HEK293 (cell line): ENCODE data around the gene SHE.

Source experiments
- KLF16 ChIP-seq: fragments of 450-650 bp; formaldehyde crosslinking; IDR thresholded peaks from 2 replicates; pipeline ENCODE4 v1.5.1; 2017; ENCODE audit warnings: missing biosample characterization, missing genetic modification characterization
- SETDB1 ChIP-seq: IDR thresholded peaks from one replicate; pipeline ENCODE4 v1.6.1; 2017; ENCODE audit warnings: mild to moderate bottlenecking, low read length, moderate library complexity, mixed read lengths; ENCODE audit not compliant: insufficient read length
- SP3 ChIP-seq: fragments of 450-650 bp; formaldehyde crosslinking; IDR thresholded peaks from 2 replicates; pipeline ENCODE4 v1.5.1; 2016; ENCODE audit warnings: missing biosample characterization, missing genetic modification characterization
- SP7 ChIP-seq: fragments of 450-650 bp; formaldehyde crosslinking; IDR thresholded peaks from 2 replicates; pipeline ENCODE4 v1.5.1; 2016; ENCODE audit warnings: missing biosample characterization, missing genetic modification characterization
- TRIM28 ChIP-seq: IDR thresholded peaks from 2 replicates; pipeline ENCODE4 v1.6.1; 2011; ENCODE audit warnings: low read length, control low read depth, borderline replicate concordance
- ZBTB1 ChIP-seq: fragments of 450-650 bp; formaldehyde crosslinking; IDR thresholded peaks from 2 replicates; pipeline ENCODE4 v1.5.1; 2016; ENCODE audit warnings: missing biosample characterization, missing genetic modification characterization
- ZBTB17 ChIP-seq: fragments of 450-650 bp; formaldehyde crosslinking; IDR thresholded peaks from 2 replicates; pipeline ENCODE4 v1.5.1; 2016; ENCODE audit warnings: missing biosample characterization, missing genetic modification characterization
- ZNF10 ChIP-seq: fragments of 450-650 bp; formaldehyde crosslinking; IDR thresholded peaks from 2 replicates; pipeline ENCODE4 v1.5.1; 2017; ENCODE audit warnings: missing biosample characterization, missing genetic modification characterization
- ZNF16 ChIP-seq: fragments of 450-650 bp; formaldehyde crosslinking; IDR thresholded peaks from 2 replicates; pipeline ENCODE4 v1.5.1; 2016; ENCODE audit warnings: low read depth, missing biosample characterization, missing genetic modification characterization
- ZNF175 ChIP-seq: fragments of 450-650 bp; formaldehyde crosslinking; IDR thresholded peaks from 2 replicates; pipeline ENCODE4 v1.5.1; 2016; ENCODE audit warnings: missing biosample characterization, missing genetic modification characterization
- ZNF2 ChIP-seq: fragments of 450-650 bp; formaldehyde crosslinking; IDR thresholded peaks from 2 replicates; pipeline ENCODE4 v1.5.1; 2016; ENCODE audit warnings: missing biosample characterization, missing genetic modification characterization
- ZNF221 ChIP-seq: fragments of 450-650 bp; formaldehyde crosslinking; IDR thresholded peaks from 2 replicates; pipeline ENCODE4 v1.5.1; 2017; ENCODE audit warnings: missing biosample characterization, missing genetic modification characterization, borderline replicate concordance
- ZNF335 ChIP-seq: fragments of 450-650 bp; formaldehyde crosslinking; conservative IDR thresholded peaks from 2 replicates; pipeline ENCODE4 v1.5.1; 2016; ENCODE audit warnings: missing biosample characterization, missing genetic modification characterization
- ZNF37A ChIP-seq: fragments of 450-650 bp; IDR thresholded peaks from 2 replicates; pipeline ENCODE4 v1.5.1; 2018; ENCODE audit warnings: missing biosample characterization, missing genetic modification characterization
- ZNF449 ChIP-seq: fragments of 450-650 bp; formaldehyde crosslinking; IDR thresholded peaks from 2 replicates; pipeline ENCODE4 v1.5.1; 2017; ENCODE audit warnings: missing biosample characterization, mild to moderate bottlenecking, missing genetic modification characterization, moderate library complexity
- ZNF473 ChIP-seq: fragments of 450-650 bp; formaldehyde crosslinking; IDR thresholded peaks from 2 replicates; pipeline ENCODE4 v1.5.1; 2017; ENCODE audit warnings: missing biosample characterization, missing genetic modification characterization
- ZNF501 ChIP-seq: fragments of 450-650 bp; formaldehyde crosslinking; IDR thresholded peaks from 2 replicates; pipeline ENCODE4 v1.5.1; 2016; ENCODE audit warnings: missing biosample characterization, missing genetic modification characterization
- ZNF585B ChIP-seq: fragments of 450-650 bp; formaldehyde crosslinking; IDR thresholded peaks from 2 replicates; pipeline ENCODE4 v1.5.1; 2016; ENCODE audit warnings: missing biosample characterization, missing genetic modification characterization
- ZNF707 ChIP-seq: fragments of 450-650 bp; formaldehyde crosslinking; IDR thresholded peaks from 2 replicates; pipeline ENCODE4 v1.5.1; 2016; ENCODE audit warnings: missing biosample characterization, missing genetic modification characterization
- ZNF830 ChIP-seq: fragments of 450-650 bp; IDR thresholded peaks from 2 replicates; pipeline ENCODE4 v1.5.0; 2018; ENCODE audit warnings: missing biosample characterization, missing genetic modification characterization, low read depth, mild to moderate bottlenecking, moderate library complexity
- TF ChIP-seq, protein P1 (sequence below): fragments of 450-650 bp; formaldehyde crosslinking; conservative IDR thresholded peaks from 2 replicates; pipeline ENCODE4 v1.5.1; 2016; ENCODE audit warnings: low read depth, missing biosample characterization, missing genetic modification characterization
- TF ChIP-seq, protein P2 (sequence below): fragments of 450-650 bp; formaldehyde crosslinking; optimal IDR thresholded peaks from 2 replicates; pipeline ENCODE3; 2016; ENCODE audit warnings: missing biosample characterization, mild to moderate bottlenecking, missing genetic modification characterization
- TF ChIP-seq, protein P3 (sequence below): fragments of 450-650 bp; formaldehyde crosslinking; IDR thresholded peaks from 2 replicates; pipeline ENCODE4 v1.5.1; 2017; ENCODE audit warnings: missing biosample characterization, missing genetic modification characterization
- TF ChIP-seq, protein P4 (sequence below): sonication (generic); formaldehyde crosslinking; IDR thresholded peaks from 2 replicates; pipeline ENCODE4 v1.8.1; 2022; ENCODE audit warnings: mild to moderate bottlenecking, moderate library complexity, missing genetic modification reagents

The SHE gene

GRCh38 chr1:154479764-154480421 lies 22.3 kb downstream of the SHE start (continued):
- peak; percentile 70 for TF ChIP-seq ZBTB17 (tag by site-specific recombination)
- TF ChIP-seq, protein P1, sequence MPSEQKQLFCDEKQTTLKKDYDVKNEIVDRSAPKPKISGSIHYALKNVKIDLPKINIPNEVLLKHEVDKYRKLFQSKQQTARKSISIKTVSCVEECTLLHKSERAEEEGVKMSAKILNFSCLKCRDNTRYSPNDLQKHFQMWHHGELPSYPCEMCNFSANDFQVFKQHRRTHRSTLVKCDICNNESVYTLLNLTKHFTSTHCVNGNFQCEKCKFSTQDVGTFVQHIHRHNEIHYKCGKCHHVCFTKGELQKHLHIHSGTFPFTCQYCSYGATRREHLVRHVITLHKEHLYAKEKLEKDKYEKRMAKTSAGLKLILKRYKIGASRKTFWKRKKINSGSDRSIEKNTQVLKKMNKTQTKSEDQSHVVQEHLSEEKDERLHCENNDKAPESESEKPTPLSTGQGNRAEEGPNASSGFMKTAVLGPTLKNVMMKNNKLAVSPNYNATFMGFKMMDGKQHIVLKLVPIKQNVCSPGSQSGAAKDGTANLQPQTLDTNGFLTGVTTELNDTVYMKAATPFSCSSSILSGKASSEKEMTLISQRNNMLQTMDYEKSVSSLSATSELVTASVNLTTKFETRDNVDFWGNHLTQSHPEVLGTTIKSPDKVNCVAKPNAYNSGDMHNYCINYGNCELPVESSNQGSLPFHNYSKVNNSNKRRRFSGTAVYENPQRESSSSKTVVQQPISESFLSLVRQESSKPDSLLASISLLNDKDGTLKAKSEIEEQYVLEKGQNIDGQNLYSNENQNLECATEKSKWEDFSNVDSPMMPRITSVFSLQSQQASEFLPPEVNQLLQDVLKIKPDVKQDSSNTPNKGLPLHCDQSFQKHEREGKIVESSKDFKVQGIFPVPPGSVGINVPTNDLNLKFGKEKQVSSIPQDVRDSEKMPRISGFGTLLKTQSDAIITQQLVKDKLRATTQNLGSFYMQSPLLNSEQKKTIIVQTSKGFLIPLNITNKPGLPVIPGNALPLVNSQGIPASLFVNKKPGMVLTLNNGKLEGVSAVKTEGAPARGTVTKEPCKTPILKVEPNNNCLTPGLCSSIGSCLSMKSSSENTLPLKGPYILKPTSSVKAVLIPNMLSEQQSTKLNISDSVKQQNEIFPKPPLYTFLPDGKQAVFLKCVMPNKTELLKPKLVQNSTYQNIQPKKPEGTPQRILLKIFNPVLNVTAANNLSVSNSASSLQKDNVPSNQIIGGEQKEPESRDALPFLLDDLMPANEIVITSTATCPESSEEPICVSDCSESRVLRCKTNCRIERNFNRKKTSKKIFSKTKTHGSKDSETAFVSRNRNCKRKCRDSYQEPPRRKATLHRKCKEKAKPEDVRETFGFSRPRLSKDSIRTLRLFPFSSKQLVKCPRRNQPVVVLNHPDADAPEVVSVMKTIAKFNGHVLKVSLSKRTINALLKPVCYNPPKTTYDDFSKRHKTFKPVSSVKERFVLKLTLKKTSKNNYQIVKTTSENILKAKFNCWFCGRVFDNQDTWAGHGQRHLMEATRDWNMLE (tag by site-specific recombination) = 0 out of 2 replicates have a peak, but pooled peaks have one; percentile 28
- TF ChIP-seq ZNF501 = no peak
- TF ChIP-seq, protein P2, sequence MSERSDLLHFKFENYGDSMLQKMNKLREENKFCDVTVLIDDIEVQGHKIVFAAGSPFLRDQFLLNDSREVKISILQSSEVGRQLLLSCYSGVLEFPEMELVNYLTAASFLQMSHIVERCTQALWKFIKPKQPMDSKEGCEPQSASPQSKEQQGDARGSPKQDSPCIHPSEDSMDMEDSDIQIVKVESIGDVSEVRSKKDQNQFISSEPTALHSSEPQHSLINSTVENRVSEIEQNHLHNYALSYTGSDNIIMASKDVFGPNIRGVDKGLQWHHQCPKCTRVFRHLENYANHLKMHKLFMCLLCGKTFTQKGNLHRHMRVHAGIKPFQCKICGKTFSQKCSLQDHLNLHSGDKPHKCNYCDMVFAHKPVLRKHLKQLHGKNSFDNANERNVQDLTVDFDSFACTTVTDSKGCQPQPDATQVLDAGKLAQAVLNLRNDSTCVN = no peak
- TF ChIP-seq ZNF16 (tag by site-specific recombination) = no peak
- no peak for TF ChIP-seq KLF16 (tag by site-specific recombination)
- TF ChIP-seq, protein P3, sequence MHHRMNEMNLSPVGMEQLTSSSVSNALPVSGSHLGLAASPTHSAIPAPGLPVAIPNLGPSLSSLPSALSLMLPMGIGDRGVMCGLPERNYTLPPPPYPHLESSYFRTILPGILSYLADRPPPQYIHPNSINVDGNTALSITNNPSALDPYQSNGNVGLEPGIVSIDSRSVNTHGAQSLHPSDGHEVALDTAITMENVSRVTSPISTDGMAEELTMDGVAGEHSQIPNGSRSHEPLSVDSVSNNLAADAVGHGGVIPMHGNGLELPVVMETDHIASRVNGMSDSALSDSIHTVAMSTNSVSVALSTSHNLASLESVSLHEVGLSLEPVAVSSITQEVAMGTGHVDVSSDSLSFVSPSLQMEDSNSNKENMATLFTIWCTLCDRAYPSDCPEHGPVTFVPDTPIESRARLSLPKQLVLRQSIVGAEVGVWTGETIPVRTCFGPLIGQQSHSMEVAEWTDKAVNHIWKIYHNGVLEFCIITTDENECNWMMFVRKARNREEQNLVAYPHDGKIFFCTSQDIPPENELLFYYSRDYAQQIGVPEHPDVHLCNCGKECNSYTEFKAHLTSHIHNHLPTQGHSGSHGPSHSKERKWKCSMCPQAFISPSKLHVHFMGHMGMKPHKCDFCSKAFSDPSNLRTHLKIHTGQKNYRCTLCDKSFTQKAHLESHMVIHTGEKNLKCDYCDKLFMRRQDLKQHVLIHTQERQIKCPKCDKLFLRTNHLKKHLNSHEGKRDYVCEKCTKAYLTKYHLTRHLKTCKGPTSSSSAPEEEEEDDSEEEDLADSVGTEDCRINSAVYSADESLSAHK (tag by site-specific recombination) = no peak
- TF ChIP-seq ZNF221 (tag by site-specific recombination) = no peak
- no peak for TF ChIP-seq ZNF585B (tag by site-specific recombination)
- no peak for TF ChIP-seq ZNF175 (tag by site-specific recombination)
- TF ChIP-seq ZNF449 (tag by site-specific recombination) = peak; percentile 49; the same call in 1 of the 2 replicates
- no peak for TF ChIP-seq SETDB1
- TF ChIP-seq ZNF473 (tag by site-specific recombination) = no peak
- peak; percentile 22; the same call in 1 of the 2 replicates for TF ChIP-seq SP7 (tag by site-specific recombination)
- TF ChIP-seq ZNF37A = no peak
- peak; percentile 69 for TF ChIP-seq ZNF335 (tag by site-specific recombination)
- TF ChIP-seq ZNF830 (tag by site-specific recombination) = no peak
- no peak for TF ChIP-seq ZBTB1 (tag by site-specific recombination)
- no peak for TF ChIP-seq ZNF707 (tag by site-specific recombination)
- TF ChIP-seq ZNF10 (tag by site-specific recombination) = no peak
- TF ChIP-seq ZNF2 (tag by site-specific recombination) = peak; percentile 79
- TF ChIP-seq TRIM28 = 0 out of 2 replicates have a peak, but pooled peaks have one; percentile 36
- no peak for TF ChIP-seq SP3 (tag by site-specific recombination)
- TF ChIP-seq, protein P4, sequence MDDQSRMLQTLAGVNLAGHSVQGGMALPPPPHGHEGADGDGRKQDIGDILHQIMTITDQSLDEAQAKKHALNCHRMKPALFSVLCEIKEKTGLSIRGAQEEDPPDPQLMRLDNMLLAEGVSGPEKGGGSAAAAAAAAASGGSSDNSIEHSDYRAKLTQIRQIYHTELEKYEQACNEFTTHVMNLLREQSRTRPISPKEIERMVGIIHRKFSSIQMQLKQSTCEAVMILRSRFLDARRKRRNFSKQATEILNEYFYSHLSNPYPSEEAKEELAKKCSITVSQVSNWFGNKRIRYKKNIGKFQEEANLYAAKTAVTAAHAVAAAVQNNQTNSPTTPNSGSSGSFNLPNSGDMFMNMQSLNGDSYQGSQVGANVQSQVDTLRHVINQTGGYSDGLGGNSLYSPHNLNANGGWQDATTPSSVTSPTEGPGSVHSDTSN = no peak
